Hippocampal formation (tissue), 2 donors: ENCODE results near the gene AFDN.

Source experiments
- DNase-seq, 2 donors: peaks; one replicate each; lab custom pipeline; 2025; lab: John Stamatoyannopoulos, UW

AFDN gene

DNA sequence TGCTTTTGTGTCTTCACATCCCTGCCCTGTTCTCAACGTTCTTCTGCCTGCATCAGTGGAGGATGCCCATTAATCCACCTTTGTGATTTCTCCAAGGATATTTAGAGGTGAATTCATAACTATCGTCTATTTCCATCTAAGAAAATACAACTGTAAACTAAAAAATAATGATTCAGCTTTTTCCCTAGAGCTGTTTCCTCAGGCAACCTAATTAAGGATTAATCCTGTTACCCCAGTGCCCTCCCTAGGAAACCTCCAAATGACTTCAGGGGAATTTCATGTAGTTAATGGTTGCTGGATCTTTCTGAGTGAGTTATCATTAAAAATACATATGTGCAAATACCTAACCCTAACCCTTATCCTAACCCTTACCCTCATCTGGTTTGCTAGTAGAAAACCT is 14.6 kb upstream of the AFDN start:
- DNase-seq = no peak

DNA sequence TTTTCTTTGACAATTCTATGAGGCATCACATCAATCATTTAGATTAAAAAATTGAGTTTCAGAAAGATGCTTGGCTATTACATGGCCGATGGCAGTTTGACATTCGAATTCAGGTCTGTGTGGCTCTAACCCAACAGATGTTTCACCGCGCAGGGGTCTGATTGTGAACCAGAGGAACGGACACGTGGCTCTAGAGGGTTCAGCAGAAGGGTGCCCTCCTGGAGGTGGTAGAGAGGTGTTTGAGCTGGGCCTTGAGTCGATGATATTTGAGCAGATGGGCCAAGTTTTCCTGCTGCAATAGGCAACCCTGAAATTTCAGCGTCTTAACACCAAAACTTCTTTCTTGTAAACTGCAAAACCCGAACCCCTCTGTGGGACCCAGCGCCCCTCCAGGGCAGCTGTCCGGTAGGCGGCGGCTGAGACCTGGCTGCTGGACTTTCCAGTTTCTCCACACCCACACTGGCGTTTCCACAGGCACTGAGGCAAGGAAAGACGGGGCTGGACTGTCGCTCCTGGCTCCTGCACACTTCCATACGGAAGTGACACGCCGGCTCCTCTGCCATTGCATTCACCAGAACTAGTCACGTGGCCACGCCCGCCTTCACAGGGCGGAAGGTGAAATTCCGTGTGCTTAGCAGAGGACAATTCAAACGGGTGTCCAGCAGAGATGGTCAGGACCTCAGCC is 11.3 kb upstream of the AFDN start:
- no peak for DNase-seq

DNA sequence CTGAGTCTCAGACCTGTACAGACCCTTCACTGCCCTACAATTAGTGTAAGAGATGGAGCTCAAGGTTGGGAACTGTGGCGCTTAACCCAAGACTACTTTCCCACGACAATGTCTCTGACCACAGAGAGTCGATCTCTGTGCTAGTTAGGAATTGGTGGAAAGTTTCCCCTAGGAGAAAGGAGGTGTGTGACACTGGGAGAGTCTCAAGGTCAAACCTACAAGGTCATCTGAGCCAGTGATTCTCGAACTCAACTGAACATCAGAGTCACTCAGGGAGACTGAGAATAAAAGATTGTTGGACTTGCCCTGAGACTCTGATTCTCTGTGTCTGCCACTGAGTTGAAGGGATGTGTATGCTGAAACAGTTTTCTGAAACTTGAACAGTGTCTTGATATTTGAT is 9.7 kb upstream of the AFDN start:
- no peak for DNase-seq

DNA sequence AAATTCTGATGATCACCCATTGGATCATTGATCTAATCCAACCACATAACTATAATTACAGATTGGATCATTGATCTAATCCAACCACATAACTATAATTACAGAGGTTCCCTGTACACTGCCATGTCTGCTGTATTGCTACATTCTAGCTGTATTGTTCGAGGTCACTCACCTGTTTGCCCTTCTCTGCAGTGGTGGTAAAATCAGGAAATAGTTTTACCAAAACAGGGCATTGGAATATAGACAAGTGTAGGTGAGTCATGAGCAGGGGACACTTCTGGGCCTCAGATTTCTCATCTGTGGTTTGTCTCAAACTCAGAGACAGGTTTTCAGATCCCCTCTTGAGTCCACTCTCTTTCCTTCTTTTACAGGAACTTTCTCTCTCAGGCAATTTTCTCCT is 9.0 kb upstream of the AFDN start:
- DNase-seq = no peak

DNA sequence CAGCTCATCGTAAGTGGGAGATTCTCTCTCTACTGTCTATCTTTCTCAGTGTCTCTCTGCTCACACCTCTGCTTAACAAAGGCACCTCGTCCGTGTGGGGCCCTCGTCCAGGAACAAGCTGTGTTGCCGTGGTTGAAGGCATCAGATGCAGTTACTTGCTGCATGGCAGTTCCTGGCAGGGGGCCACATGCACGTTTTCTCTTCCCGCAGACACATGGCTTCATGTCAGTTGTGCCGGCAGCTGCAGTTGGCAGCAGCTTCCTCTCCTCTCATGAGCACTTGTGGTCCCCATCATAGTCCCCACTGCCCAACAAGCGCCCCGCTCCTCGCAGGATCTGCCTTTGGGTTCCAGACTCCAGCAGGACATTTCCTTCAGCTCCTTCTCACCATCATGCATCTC is 7.1 kb upstream of the AFDN start:
- DNase-seq = no peak

DNA sequence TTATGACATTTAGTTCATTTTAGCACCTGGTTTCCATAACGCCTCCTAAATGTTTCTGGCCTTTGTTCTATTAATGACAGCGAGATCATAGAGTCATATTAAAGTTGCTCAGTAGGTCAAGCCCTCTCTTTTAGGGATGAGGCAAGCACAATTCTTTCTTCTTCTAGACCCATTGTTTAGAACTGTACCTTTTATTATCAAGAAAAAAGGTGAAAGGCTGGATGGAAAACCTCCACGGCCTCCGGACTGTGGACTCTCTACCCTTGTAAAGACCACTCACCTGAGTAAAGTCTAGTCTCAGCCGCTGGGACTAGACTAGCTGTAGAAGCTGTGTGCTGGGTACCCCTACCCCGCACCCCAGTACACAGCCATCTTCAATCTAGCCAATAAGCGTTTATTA is 6.0 kb upstream of the AFDN start:
- no peak for DNase-seq

DNA sequence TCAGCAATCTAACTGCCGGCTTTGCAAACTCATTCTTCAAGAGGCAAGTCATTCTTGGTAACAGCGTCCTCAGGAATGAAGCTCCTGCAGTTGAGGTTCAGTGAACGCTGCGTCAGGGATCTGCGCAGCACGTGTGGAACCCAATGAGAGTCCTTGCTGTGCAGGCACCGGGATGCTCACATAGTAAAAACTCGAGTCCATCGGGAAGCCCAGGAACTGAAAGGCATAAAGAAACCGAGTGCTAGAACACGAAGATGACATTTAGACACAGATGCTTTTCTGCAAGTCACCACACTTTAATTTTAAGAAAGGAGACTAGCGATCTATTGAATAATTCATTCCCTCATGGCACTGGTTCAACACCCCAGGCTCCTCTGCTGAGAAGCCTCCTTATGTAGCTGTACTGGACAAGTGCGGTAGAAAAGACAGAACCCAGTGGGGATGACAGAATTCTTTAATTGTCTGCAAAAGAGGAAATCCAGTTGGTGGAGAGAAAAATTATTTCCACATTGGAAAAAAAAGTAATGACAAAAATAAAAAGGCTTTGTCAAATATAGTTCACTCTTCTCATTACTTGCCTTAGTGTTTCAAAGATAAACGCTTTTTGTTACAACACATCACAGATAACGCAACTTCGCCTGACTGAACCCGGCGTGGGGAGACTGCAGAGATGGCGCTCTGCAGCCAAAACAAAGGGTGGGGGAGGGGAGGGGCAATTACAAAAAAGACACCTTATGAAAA is 1.9 kb upstream of the AFDN start:
- peak in 1 of 2 donors; percentile 39 for DNase-seq

DNA sequence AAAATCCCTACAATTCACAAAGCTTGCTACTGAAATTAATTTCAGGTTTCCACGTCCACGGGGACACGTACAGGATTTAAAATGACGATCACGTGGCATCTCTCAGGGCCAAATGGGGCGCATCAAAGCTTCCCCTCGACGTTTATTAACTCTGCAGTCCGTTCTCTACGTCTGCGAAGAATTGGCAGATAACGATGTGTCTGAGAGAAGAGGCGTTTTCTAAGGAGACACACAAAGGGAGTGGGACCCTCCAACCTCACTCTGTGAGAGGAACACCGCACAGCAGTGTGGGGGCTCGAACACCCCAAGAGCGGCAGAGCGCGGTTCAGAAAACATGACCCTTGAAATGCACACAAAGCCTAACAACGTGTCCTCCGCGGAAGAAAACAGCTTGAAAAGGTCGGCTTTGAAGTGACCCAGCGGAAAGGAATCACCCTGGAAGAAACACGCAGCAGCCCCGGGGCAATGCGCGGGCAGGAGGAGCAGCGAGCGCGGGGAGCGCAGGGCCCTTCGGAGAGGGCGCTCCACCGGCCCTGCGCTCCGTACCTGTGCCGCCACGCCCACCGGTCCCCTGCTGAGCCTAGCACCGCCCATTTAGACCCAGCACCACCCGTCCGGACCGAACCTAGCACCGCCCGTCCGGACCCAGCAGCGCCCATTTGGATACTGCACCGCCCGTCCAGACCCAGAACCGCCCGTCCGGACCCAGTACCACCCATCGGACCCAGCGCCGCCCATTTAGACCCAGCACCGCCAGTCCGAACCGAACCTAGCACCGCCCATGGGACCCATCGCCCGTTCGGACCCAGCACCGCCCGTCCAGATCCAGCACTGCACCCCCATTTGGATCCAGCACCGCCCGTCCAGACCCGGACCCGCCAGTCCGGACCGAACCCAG is 1.1 kb upstream of the AFDN start:
- no peak for DNase-seq

DNA sequence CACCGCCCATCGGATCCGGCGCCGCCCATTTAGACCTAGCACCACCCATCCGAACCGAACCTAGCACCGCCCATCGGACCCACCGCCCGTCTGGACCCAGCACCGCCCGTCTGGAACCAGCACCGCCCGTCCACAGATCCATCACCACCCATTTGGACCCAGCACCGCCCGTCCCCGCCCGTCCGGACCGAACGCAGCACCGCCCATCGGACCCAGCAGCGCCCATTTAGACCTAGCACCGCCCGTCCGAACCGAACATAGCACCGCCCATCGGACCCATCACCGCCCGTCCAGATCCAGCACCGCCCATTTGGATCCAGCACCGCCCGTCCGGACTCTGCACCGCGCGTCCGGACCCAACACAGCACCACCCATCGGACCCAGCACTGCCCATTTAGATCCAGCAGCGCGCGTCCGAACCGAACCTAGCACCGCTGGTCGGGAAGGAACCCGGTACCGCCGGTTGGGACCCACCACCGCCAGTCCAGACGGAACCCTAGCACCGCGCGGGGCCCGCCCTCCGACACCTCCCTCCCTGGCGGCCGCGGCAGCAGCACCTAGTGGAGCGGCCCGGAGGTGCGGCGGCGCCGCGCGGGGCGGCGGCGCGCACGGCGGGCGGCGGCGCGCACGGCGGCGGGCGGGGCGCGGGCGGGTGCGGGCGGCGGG is 348 bp upstream of the AFDN start:
- DNase-seq = peak; percentile 52 to 75

DNA sequence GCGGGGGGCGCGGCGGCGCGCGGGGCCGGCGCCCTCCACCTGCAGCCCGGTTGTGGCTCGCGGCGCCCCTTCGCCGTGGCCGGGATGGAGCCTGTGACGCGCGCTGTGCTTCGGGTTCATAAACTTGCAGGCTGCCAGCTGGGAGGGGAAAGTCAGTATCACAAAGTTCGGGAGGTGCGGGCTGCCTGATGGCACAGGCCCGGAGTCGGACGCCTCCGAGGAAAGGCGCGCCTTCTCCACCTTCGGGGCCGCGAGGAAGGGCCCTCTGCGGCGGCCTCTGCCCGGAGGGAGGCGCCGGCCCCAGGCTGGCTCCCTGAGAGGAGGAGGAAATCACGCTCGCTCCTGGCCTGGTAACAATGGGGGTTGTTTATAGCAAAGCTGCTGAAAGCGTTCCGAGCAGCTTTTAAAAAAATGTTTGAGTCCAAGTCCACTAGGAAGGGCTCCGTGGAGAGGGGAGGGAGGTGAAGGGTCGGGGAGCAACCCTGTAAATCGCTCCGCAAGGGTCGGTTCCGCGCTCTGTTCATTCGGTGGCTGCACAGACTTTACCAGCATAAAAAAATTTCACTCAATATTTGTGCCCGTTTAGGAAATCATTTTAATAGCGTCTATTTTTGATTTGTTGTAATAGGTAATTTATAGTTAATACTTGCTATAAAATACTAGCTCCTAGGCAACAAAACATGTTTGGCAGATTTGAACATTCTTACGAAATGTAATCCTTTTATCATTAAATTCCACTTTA is 1.0 kb downstream of the AFDN start:
- peak in 1 of 2 donors; percentile 36 for DNase-seq

DNA sequence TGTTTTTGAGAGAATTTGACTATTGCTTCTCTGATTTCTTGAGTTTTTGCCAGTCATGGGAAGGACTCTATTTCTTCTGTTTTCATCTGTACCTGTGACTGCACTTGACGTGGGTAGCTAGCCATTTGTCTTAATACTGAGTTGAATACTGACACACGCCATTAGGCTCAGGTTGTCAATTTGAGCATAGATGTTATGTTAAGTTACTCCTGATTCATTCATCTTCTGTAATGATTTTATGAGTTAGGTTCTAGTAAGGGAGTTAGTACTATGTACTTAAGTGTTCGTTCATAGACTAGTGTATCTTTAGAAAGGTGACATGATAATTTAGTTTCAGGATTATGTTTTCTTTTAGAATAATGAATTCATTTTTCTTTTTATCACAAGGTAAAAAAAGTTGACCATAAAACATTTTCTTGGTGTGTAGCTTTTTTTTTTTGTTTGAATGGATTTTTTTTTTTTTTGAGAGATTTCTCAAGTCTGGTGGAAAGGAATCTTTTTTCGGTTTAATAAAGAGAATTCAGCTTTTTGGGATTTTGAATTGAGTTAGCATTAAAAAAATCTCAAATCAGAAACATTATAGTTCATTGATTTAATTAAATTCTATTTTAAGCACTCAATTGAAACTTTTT is 1.7 kb downstream of the AFDN start:
- no peak for DNase-seq

DNA sequence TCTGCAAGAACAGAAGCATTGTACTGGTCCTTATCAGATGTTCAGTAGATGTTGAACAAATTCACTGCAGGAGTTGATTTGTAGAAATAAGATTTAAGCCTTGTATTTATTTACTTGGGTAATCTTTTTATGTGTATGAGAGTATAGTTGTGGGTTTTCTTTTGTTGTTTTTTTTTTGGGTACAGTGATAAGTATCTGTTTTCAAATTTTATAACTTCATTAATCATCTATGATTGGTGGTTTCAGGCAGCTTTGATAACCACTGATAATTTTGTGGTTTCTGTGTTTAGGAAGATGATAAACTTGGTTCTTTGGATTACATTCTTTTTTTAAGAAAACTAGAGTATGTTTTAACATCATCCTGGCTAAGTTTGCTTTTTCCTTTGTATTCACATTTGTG is 2.8 kb downstream of the AFDN start:
- no peak for DNase-seq

DNA sequence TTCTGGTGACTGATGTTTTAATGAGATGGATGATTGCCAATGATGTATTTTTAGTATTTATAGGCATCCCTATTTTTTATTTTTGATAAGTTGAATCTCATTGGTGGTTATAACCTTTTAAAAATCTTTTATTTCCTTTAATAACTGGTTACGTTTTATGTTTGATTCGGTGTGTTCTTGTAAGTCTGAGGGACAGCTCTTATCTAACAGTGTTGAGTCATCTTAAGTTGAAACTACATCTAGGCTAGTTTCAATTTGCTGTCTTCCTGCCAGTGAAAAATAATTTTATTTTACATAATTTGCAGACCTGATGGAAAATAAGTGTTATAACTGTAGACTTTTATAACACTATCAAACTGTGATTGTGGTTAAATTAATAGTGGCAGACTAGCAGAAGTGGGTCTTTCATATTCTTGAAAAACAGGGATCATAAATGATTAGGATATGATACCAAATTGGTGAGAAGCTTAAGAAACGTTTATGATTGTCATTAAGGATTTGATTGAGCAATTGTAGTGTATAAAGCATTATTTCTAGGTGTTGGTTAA is 4.6 kb downstream of the AFDN start:
- no peak for DNase-seq

DNA sequence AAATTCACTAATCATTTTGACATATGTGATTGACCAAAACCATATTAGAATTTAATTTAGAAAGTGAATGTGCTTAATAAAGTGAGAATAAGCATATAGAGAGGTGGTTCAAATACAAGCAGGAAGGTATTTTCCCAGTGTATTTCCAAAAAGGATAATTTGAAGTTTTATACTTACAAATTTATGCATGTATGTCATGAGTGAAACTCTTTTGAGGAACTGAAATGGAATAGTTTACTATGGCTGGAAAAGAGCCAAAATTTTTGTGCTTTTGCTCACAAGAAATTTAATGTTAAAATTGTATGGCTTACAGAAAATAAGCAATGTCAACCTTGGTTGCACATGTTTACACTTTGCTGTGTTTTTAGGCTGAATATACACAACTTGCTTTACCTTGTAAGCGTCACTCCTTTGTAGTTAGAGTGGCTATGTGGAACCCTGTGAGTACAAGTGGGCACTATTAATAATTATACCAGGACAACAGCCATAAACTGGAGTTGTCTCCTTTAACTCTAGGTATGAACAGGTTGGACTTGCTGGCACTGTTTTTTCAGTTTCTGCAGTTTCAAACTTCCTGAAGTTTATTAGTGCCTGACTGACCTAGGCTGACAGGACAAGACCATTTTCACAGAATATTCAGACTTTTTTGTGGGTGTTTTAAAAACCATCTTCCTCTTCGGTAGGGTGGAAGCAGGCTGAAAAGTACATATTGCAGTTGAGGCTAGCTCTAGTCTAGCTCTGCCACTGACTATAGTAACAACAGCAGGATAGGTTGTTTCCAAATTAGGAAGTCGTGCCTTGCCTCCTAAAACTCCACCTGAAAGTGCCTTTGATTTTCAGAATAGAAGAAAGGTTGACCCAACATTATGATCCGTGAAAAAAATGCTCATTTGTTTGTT is 6.0 kb downstream of the AFDN start:
- no peak for DNase-seq

DNA sequence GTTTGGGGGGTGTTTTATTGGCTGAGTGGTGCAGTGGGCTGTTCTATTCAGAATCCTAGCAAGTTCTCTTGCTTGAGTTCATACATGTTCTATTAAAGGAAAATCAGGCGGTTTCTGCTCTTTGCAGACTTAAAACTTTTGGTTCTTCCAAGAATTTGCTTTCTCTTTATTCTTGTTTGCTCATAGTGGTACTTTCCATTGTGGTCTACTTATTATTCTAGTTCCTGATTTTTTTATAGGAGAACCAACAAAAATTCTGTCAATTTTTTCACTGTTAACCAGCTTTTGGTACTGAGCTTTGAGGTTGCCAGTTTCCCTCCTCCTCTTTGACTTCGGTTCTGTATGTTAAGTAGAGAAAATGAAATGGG is 6.7 kb downstream of the AFDN start:
- DNase-seq = no peak

DNA sequence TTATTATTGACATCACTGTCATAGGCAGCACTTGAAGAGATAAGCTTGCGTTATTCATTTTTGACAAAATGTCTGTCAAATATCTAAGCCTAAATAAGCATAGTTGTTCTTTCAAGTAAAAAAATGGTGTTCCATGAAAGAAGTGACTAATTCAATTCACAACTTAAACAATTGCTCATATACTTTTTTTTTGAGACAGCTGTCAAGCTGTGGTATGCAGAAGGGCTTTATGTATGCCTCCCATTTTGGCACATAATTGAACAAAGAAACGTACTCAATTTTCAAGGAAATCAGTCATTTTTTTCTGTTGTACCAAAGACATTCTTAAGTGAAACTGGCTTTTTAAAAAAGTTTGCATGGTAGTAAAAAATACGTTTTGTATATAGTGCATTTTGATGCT is 8.5 kb downstream of the AFDN start:
- no peak for DNase-seq

DNA sequence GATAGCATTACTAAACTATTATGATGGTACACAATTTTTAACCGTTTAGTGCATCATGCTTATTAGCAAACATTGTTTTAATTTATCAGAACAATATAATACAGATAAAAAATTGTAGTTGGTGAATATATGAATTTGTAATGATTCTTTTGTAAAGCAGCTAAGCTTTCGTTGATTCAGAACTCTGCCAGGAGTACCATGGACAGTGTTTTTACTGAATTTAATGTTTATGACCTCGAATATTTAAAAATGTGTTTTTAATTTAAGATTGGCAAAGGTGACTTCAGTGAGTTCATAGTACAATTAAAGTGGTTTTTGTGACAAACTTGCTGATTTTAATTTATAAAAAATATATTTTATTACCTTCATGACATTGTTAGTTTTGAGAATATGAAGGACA is 10.0 kb downstream of the AFDN start:
- no peak for DNase-seq

DNA sequence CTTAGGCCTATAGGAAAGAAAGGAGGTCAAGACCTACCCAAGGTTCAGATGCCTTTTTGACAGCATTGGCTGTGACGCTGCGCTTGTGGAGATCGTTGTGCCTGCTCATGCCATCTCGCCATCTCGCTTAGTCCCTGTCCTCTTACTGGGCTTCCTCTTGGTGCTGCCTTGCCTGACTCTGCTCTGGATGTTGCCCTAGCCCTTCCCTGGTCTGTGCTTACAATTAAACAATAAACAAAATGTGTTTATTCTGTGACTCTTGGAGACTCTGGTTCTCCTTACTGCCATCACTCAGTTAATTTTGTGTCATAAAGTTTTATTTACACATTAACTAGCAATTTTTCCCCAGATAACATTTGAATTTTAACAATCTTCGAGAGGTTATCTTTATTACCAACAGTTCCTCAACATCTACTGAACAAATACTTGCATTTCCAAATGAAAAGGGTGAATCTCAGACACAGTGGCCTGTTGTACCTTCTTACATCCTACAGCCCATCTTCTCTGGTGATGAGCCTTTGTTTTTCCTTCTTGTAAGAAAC is 11.6 kb downstream of the AFDN start:
- no peak for DNase-seq

DNA sequence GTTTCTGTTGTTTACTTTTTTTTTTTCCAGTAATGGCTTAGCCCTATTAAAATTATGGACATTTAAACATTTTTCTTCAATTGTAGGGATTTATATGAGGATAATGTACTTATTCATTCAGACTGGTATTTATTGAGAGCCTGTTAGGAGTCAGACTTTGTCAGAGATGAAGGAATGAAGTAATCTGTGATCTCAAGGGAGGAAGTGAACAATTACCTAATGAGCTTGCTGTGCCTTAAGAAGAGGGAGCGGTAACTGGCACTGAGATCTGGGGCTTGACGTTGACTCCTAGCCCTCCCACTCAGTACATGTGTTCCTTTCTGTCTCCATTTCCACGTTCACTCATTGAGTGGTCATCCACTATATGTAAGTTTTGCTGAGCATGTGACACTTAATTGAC is 12.6 kb downstream of the AFDN start:
- no peak for DNase-seq
